GM10248 (cell line): ENCODE measurements around the gene ATP9A.
"Not testable (repeated sequence)": the region's sequence is repeated elsewhere in the genome, so short reads cannot be mapped to it uniquely, and the experiment has no call there.

Experiments
- CTCF ChIA-PET: fragments of 300-600 bp; sonication (Branson Sonifier 250); formaldehyde crosslinking; extraction: SDS; loops from one replicate; lab custom pipeline; 2021; ENCODE audit warnings: antibody characterized with exemption; lab: Yijun Ruan, JAX
- POLR2A ChIA-PET: fragments of 350-650 bp; sonication (Branson Sonifier 250); formaldehyde crosslinking; extraction: SDS; loops from one replicate; lab custom pipeline; 2020; ENCODE audit warnings: antibody characterized with exemption; lab: Yijun Ruan, JAX
- DNase-seq: peaks from one replicate; pipeline ENCODE4 v3.0.0; 2012; ENCODE audit errors: extremely low spot score
- TF ChIP-seq, protein P1 (sequence below): IDR thresholded peaks from 2 replicates; pipeline ENCODE4 v1.5.1; 2012; ENCODE audit warnings: mild to moderate bottlenecking, low read depth; ENCODE audit errors: extremely low read depth, missing control alignments, control extremely low read depth

The ATP9A gene

DNA sequence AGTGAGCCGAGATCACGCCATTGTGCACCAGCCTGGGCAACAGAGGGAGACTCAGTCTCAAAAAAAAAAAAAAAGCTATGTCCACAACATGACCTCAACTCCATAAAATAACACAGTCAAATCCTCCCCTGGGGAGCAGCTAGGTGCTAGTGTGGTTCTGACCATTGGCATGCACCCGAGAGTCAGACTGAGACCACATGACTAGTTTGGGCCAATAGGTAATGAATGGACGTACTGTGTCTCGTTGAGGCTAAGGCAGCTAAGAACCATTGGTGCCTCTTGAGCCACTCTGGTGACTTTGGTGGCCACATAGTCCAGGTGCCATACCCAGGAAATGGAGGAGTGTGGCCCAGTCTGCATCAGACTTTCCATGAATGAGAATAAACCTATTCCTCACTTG lies 40.3 kb downstream of the ATP9A start:
- DNase-seq: no peak
- ChIA-PET CTCF (no interaction called here), POLR2A (no interaction called here)
- TF ChIP-seq, protein P1, sequence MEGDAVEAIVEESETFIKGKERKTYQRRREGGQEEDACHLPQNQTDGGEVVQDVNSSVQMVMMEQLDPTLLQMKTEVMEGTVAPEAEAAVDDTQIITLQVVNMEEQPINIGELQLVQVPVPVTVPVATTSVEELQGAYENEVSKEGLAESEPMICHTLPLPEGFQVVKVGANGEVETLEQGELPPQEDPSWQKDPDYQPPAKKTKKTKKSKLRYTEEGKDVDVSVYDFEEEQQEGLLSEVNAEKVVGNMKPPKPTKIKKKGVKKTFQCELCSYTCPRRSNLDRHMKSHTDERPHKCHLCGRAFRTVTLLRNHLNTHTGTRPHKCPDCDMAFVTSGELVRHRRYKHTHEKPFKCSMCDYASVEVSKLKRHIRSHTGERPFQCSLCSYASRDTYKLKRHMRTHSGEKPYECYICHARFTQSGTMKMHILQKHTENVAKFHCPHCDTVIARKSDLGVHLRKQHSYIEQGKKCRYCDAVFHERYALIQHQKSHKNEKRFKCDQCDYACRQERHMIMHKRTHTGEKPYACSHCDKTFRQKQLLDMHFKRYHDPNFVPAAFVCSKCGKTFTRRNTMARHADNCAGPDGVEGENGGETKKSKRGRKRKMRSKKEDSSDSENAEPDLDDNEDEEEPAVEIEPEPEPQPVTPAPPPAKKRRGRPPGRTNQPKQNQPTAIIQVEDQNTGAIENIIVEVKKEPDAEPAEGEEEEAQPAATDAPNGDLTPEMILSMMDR: no peak

GRCh38 chr20:51725584-51726176 lies 42.5 kb downstream of the ATP9A start:
- TF ChIP-seq, protein P1: no peak
- no peak for DNase-seq
- ChIA-PET POLR2A (no interaction called here), CTCF (no interaction called here)

- DNase-seq, POLR2A ChIA-PET, CTCF ChIA-PET: not testable (repeated sequence)
Measured at GRCh38 chr20:51723026-51723425, 45.2 kb downstream of the ATP9A start.

- CTCF ChIA-PET, DNase-seq, POLR2A ChIA-PET: not testable (repeated sequence)
Measured at GRCh38 chr20:51722246-51722645, 45.9 kb downstream of the ATP9A start.

DNA sequence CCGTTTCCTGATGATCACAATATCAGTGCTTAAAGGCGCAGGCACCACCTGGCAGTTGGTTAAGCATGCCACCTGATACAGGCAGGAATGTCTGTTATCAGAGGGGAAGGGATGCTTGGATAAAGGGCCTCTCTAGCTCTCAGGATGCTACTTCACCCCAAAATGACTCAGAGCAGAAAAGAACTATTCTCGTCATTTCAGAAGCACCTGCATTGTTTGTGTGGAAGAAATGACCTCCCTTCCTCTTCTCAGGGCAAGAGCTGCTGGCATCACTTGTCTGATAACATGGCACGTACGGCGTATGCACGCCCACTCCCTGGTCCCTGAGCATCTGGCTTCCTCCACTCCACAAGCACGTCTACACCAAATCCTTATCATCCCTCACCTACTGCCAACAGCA lies 47.3 kb downstream of the ATP9A start:
- DNase-seq: no peak
- POLR2A ChIA-PET: no interaction called here
- CTCF ChIA-PET: no interaction called here
- TF ChIP-seq, protein P1: no peak

GRCh38 chr20:51720384-51720783 lies 47.8 kb downstream of the ATP9A start:
- DNase-seq: no peak
- TF ChIP-seq, protein P1: no peak
- POLR2A ChIA-PET: no interaction called here
- CTCF ChIA-PET: no interaction called here

DNA sequence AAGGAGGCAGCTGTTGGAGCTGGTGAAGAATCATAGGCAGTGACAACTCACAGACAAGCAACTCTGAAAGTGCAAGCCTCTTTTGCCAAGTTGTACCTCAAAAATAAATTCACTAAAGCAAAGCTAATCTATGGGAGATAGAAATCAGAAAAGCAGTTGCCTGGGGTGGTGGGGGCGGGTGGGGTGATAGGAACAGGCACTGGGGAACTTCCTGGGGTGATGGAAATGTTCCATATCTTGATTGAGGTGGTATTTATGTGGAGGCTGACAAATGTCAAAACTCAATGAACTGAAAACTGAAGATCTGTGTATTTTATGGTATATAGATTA lies 52.4 kb downstream of the ATP9A start:
- TF ChIP-seq, protein P1: no peak
- no peak for DNase-seq
- ChIA-PET POLR2A (no interaction called here), CTCF (no interaction called here)

DNA sequence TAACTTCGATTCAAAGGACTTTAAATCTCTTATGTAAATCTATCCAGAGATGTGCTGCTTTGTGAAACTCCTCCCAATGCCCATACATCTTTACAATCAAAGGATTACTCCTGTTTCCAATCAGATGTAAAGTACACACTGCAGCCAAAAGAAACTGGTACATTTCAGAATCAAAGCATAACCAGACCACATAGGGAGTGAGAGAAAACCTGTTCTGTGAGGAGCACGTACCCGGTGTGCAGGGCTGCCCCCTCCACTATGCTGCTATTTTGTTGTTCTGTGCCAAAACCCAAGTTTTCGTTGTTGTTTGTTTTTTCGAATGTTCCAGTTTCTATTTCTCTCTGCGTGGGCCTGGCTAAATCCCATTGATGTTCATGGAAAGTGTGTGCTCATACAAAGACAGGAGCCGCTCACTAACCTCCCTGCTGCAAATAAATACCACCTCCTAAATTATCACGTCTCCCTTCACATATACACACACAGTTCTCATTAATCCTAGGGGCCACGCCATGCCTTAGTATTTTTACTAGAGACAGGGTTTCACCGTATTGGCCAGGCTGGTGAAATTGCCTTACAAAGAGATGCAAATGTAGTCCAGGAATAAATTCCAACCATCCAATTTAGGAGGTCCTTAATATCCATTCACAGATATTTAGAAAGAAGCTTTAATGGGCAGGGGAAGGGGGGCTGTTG lies 52.9 kb downstream of the ATP9A start:
- DNase-seq: no peak
- POLR2A ChIA-PET: no interaction called here
- CTCF ChIA-PET: interaction anchor here (1.1 kb wide), 1 partner anchor 9 kb away, joined by 3 read pairs; no protein-coding TSS in a partner anchor
- TF ChIP-seq, protein P1: no peak
